Memory B cell (primary cell): ENCODE measurements around the gene ADAP2.
"Not testable (repeated sequence)": the region's sequence is repeated elsewhere in the genome, so short reads cannot be mapped to it uniquely, and the experiment has no call there.

ENCODE experiments used
- ATAC-seq: fragments of 150-1000 bp; cut with Tn5 transposase; 2 replicates; pipeline ENCODE4 v1.10.0; 2021; ENCODE audit warnings: low read depth, mild to moderate bottlenecking, moderate library complexity
- DNase-seq, 2 donors: peaks; one replicate each; pipeline ENCODE4 v3.0.0; 2022; ENCODE audit warnings: low spot score in 2 of 2
- H3K27ac Mint-ChIP-seq: one replicate; pipeline ENCODE4 v1.8.0; 2022; ENCODE audit warnings: mild to moderate bottlenecking, moderate library complexity, mixed read lengths
- H3K27me3 Mint-ChIP-seq: one replicate; pipeline ENCODE4 v1.8.0; 2022; ENCODE audit warnings: mixed read lengths
- H3K36me3 Mint-ChIP-seq: one replicate; pipeline ENCODE4 v1.8.0; 2022; ENCODE audit warnings: mild to moderate bottlenecking, mixed read lengths
- H3K4me1 Mint-ChIP-seq: one replicate; pipeline ENCODE4 v1.8.0; 2022; ENCODE audit warnings: mixed read lengths
- H3K4me3 Mint-ChIP-seq: one replicate; pipeline ENCODE4 v1.8.0; 2022; ENCODE audit warnings: mild to moderate bottlenecking, moderate library complexity, mixed read lengths
- H3K9me3 Mint-ChIP-seq: one replicate; pipeline ENCODE4 v1.8.0; 2022; ENCODE audit warnings: mixed read lengths

The ADAP2 gene

GRCh38 chr17:30947796-30948195 lies 26.1 kb downstream of the ADAP2 start:
- H3K36me3 Mint-ChIP-seq, result peaks cover 8% of the 10 kb centered on the region
- DNase-seq, result no peak
- H3K27ac Mint-ChIP-seq, result no peak overlapping the region
- H3K27me3 Mint-ChIP-seq, result no peaks in the 10 kb centered on the region
- H3K4me1 Mint-ChIP-seq, result peaks cover 15% of the 10 kb centered on the region
- H3K4me3 Mint-ChIP-seq, result no peak overlapping the region
- H3K9me3 Mint-ChIP-seq, result no peaks in the 10 kb centered on the region
- ATAC-seq, result no peak

GRCh38 chr17:30950189-30950588 lies 28.4 kb downstream of the ADAP2 start:
- peaks cover 5% of the 10 kb centered on the region for H3K36me3 Mint-ChIP-seq
- no peaks in the 10 kb centered on the region for H3K9me3 Mint-ChIP-seq
- ATAC-seq (no peak), DNase-seq (no peak)
- H3K4me1 Mint-ChIP-seq, result peaks cover 24% of the 10 kb centered on the region
- H3K4me3 Mint-ChIP-seq, result no peak overlapping the region
- H3K27me3 Mint-ChIP-seq, result no peaks in the 10 kb centered on the region
- H3K27ac Mint-ChIP-seq, result no peak overlapping the region

GRCh38 chr17:30950669-30951399 lies 29.1 kb downstream of the ADAP2 start:
- no peaks in the 10 kb centered on the region for H3K27me3 Mint-ChIP-seq
- H3K27ac Mint-ChIP-seq, result no peak overlapping the region
- H3K4me3 Mint-ChIP-seq, result no peak overlapping the region
- peaks cover 24% of the 10 kb centered on the region for H3K4me1 Mint-ChIP-seq
- no peaks in the 10 kb centered on the region for H3K9me3 Mint-ChIP-seq
- peaks cover 3% of the 10 kb centered on the region for H3K36me3 Mint-ChIP-seq
- ATAC-seq (no peak), DNase-seq (no peak)

DNA sequence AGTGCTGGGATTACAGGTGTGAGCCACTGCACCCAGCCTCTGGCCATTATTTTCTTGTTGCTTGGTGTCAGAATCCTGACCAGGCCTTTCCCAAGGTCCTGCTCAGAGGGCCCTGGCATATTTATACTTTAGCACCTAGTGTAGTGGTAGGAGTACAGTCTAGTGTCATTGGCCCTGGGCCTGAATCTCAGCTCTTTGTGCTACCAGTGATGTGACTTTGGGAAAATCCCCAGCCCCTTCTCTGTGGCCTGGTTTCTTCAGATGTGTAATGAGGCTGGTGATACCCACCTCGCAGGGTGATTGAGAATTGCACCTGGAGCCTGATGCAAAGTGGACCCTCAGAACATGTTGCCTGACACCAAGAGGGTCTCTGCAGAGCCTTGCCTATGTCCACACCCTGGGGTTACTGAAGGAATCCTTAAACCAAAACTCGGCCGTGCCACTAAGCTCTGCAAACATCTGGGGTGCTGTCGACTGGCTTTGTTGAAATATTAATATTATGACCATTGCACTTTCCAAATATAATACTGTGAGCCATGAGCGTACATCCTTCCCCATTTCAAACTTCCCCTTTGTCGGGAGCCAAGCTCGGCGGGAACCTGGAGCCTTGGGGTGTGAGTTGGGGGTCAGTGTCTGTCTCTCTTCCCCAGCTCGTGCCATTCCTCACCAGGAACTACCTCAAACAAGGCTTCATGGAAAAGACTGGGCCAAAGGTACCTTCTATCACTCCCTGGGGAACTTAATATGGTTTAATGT lies 31.1 kb downstream of the ADAP2 start:
- H3K4me3 Mint-ChIP-seq, result peak overlapping the region; percentile 47
- ATAC-seq (peak; percentile 77), DNase-seq (no peak)
- H3K27me3 Mint-ChIP-seq, result no peaks in the 10 kb centered on the region
- H3K9me3 Mint-ChIP-seq, result no peaks in the 10 kb centered on the region
- peak overlapping the region; percentile 87 for H3K27ac Mint-ChIP-seq
- peaks cover 33% of the 10 kb centered on the region for H3K4me1 Mint-ChIP-seq
- peaks cover 2% of the 10 kb centered on the region for H3K36me3 Mint-ChIP-seq

DNA sequence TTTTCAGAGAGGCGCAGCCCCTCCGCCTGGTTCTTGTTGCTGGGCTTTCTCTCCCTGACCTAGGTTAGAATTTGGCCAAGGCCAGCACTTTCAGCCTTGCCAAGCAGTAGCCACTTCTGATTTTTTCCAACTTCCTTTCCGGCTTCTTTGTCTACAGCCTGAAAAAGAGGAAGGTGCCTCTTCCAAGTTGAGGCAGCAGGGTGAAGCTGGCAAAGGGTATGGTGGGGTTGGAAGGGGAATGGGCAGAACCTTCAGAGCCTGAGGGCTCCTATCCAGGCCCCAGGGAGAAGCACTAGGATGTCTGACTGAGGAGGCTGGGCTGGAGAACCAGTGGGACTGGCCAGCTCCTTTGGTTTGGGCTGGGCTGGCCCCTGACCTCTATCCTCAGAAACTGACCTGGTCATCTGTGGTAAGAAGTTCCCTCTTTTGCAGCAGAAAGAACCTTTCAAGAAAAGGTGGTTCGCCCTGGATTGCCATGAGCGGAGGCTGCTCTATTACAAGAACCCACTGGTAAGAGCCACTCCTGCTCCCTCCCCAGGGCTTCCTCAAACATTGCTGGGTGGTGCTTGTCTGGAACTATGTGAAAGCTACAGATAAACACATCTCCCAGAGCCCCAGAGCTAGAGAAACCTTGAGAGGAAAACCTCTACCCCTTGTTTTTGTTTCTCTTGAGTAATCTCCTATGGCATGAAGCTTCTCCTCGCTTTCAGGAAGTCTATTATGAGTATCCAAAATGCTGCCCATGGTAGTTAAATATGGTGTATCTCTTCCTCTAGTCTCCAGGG lies 32.5 kb downstream of the ADAP2 start:
- Mint-ChIP-seq H3K36me3 (no peaks in the 10 kb centered on the region), H3K9me3 (no peaks in the 10 kb centered on the region), H3K27me3 (no peaks in the 10 kb centered on the region), H3K4me1 (peaks cover 42% of the 10 kb centered on the region), H3K4me3 (no peak overlapping the region), H3K27ac (peak overlapping the region; percentile 87)
- no peak for ATAC-seq
- DNase-seq, result no peak

DNA sequence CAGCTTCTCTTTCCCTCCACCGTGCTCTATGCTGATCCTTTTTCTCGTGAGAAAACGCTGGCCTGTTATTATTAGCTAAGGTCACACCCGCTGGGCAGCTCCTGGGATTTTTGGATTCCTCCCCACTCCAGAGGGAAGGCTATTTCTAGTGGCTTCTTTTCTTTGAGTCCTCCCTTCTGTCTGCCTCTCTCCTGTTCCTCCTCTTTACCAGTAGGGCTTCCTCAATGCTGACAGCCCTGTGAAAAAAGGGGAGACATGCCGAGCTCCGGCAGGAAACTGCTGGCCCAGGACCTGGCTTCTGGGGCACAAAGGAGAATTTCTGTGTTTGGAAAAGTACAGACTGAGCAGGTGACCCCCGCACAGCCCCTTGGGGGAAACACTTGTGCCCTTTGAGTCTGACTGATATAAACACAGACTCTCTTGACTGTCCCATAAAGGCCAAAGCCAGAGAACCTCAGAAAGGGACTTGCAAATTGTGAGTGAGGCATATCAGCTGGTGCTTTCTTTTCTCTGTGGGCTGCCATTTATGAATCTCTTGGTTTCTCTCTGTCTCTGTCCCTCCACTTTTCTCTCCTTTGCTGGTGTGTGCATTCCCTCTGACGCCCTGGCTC lies 35.1 kb downstream of the ADAP2 start:
- Mint-ChIP-seq H3K27me3 (no peaks in the 10 kb centered on the region), H3K36me3 (no peaks in the 10 kb centered on the region), H3K4me3 (no peak overlapping the region), H3K9me3 (no peaks in the 10 kb centered on the region), H3K27ac (peak overlapping the region; percentile 83), H3K4me1 (peaks cover 51% of the 10 kb centered on the region)
- no peak for ATAC-seq
- DNase-seq, result no peak

DNA sequence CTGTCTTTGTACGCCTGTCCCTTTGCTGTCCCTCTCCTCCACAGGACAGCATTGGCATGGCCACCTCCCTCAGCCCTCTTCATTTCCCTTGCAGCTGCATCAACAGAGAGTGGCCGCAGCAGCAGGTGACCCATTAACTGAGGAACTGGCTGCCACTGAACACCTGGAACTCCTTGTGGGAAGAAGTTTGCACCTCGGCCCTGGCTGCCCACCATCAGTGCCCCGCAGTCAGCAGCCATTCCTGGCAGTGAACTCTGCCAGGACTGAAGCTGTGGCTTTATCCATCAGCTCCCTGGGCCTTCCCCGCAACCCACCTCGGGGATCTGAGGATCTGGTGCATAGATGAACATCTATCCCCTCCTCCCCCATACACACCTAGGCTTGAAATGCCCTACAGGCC lies 36.0 kb downstream of the ADAP2 start:
- peak overlapping the region; percentile 95 for H3K27ac Mint-ChIP-seq
- no peaks in the 10 kb centered on the region for H3K9me3 Mint-ChIP-seq
- H3K27me3 Mint-ChIP-seq, result no peaks in the 10 kb centered on the region
- no peak overlapping the region for H3K4me3 Mint-ChIP-seq
- peaks cover 46% of the 10 kb centered on the region for H3K4me1 Mint-ChIP-seq
- no peak for DNase-seq
- H3K36me3 Mint-ChIP-seq, result no peaks in the 10 kb centered on the region
- no peak for ATAC-seq

DNA sequence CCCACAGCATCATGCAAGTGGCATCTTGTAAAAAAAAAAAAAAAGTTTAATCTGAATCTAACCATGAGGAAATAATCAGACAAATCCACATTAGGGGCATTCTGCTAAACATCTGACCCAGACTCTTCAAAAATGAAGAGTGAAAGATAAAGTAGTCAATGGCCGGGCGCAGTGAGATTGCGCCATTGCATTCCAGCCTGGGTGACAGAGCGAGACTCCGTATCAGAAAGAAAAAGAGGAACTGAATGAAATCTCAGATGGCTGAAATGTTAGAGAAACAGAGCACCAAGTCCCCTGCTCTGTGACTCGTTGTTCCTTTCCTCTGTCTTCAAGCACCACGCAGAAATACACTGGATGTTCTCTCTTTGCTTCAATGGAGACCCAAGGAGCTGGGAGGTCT lies 36.4 kb downstream of the ADAP2 start:
- H3K4me1 Mint-ChIP-seq, result peaks cover 41% of the 10 kb centered on the region
- peak overlapping the region; percentile 54 for H3K4me3 Mint-ChIP-seq
- DNase-seq, result peak in 1 of 2 donors; percentile 58
- H3K36me3 Mint-ChIP-seq, result no peaks in the 10 kb centered on the region
- no peaks in the 10 kb centered on the region for H3K9me3 Mint-ChIP-seq
- peak; percentile 68 for ATAC-seq
- H3K27me3 Mint-ChIP-seq, result no peaks in the 10 kb centered on the region
- peak overlapping the region; percentile 95 for H3K27ac Mint-ChIP-seq

GRCh38 chr17:30961209-30962188 lies 39.8 kb downstream of the ADAP2 start:
- Mint-ChIP-seq H3K9me3 (no peaks in the 10 kb centered on the region), H3K4me3 (peak overlapping the region; percentile 78), H3K4me1 (peaks cover 35% of the 10 kb centered on the region), H3K27ac (peak overlapping the region; percentile 95), H3K27me3 (no peaks in the 10 kb centered on the region), H3K36me3 (no peaks in the 10 kb centered on the region)
- peak; percentile 76 for ATAC-seq
- DNase-seq, result peak in 1 of 2 donors; percentile 56

DNA sequence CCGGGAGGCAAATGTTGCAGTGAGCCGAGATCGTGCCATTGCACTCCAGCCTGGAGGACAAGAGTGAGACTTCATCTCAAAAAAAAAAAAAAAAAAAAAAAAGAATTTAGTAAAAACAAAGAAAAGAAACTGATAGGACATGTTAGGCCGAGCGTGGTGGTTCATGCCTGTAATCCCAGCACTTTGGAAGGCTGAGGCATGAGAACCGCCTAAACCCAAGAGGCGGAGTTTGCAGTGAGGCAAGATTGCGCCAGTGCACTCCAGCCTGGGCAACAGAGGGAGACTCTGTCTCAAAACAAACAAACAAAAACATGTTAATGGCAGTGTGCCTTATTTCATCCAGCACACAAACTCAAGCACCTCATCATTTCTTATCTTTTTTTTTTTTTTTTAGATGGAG lies 42.6 kb downstream of the ADAP2 start:
- H3K9me3 Mint-ChIP-seq, H3K27me3 Mint-ChIP-seq, H3K4me3 Mint-ChIP-seq, DNase-seq, H3K27ac Mint-ChIP-seq, H3K36me3 Mint-ChIP-seq, ATAC-seq: not testable (repeated sequence)
- H3K4me1 Mint-ChIP-seq, result peaks cover 21% of the 10 kb centered on the region

DNA sequence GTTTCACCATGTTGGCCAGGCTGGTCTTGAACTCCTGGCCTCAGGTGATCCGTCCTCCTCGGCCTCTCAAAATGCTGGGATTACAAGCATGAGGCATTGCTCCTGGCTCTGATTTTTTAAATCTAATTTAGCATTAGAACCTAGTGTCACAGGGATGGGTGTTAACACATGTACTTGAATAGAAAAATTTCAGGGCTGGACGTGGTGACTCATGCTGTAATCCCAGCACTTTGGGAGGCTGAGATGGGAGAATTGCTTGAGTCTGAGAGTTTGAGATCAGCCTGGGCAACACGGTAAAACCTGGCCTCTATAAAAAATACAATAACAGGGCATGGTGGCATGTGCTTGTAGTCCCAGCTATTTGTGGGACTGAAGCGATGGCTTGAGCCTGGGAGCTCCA lies 43.1 kb downstream of the ADAP2 start:
- Mint-ChIP-seq H3K27me3 (no peaks in the 10 kb centered on the region), H3K4me3 (no peak overlapping the region), H3K36me3 (no peaks in the 10 kb centered on the region), H3K27ac (no peak overlapping the region), H3K4me1 (peaks cover 19% of the 10 kb centered on the region), H3K9me3 (no peaks in the 10 kb centered on the region)
- no peak for ATAC-seq
- no peak for DNase-seq

DNA sequence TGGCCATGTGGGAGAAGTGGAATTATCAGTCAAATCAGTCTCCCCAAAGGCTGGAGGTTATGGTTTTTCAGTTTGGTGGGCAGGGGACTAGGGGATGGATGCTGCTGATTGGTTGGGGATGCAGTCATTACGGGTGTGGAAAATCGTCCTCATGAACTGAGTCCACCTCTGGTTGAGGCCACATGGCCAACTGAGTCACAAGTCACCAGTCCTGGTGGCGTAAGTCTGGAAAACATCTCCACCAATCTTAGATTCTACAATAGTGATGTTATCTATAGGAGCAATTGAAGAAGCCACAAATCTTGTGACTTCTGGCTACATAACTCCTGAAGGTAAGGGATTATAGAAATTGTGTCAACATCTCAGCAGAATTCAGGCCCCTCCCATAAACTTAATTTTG lies 43.9 kb downstream of the ADAP2 start:
- no peaks in the 10 kb centered on the region for H3K27me3 Mint-ChIP-seq
- H3K4me1 Mint-ChIP-seq, result peaks cover 22% of the 10 kb centered on the region
- H3K27ac Mint-ChIP-seq, result no peak overlapping the region
- H3K9me3 Mint-ChIP-seq, result no peaks in the 10 kb centered on the region
- no peaks in the 10 kb centered on the region for H3K36me3 Mint-ChIP-seq
- no peak overlapping the region for H3K4me3 Mint-ChIP-seq
- DNase-seq, result no peak
- no peak for ATAC-seq

GRCh38 chr17:30967911-30968310 lies 46.2 kb downstream of the ADAP2 start:
- Mint-ChIP-seq H3K4me1 (peaks cover 21% of the 10 kb centered on the region), H3K4me3 (peak overlapping the region; percentile 61), H3K27ac (peak overlapping the region; percentile 100)
- H3K36me3 Mint-ChIP-seq, H3K9me3 Mint-ChIP-seq, ATAC-seq, DNase-seq, H3K27me3 Mint-ChIP-seq: not testable (repeated sequence)
